SK-N-SH (cell line): ENCODE results near the gene LRRFIP2. TPM values are rescaled to one million over a fixed set of nuclear protein-coding genes. Genes with fewer than 3 reads are reported as not detected.
A peak's percentile ranks its signal among the peaks of the same experiment; 100 is the strongest.

Source experiments
- CTCF ChIA-PET: fragments of 300-600, 350-600 bp; formaldehyde crosslinking; extraction: SDS; loops from one replicate; lab custom pipeline; 2021; lab: Yijun Ruan, JAX
- POLR2A ChIA-PET: fragments of 350-600 bp; sonication (Branson Sonifier 250); formaldehyde crosslinking; extraction: SDS; loops from one replicate; lab custom pipeline; 2020; ENCODE audit warnings: antibody characterized with exemption, inconsistent platforms; lab: Yijun Ruan, JAX
- DNase-seq: peaks from one replicate; pipeline ENCODE4 v3.0.0; 2012
- H2AFZ ChIP-seq: fragments of 200-600 bp; sonication (generic); 2 replicates; pipeline ENCODE4 v1.8.1; 2016; ENCODE audit warnings: antibody characterized with exemption, mild to moderate bottlenecking, low read depth
- H3F3A ChIP-seq: fragments of 200-600 bp; sonication (generic); replicated peaks from 2 replicates; pipeline ENCODE3; 2016; ENCODE audit warnings: antibody characterized with exemption, mild to moderate bottlenecking; ENCODE audit not compliant: insufficient read depth
- H3K27ac ChIP-seq, 2 experiments: fragments of 200-500 bp in 1 of 2; fragments of 200-600 bp in 1 of 2; sonication (Bioruptor generic) in 1 of 2; sonication (generic), shearing (Covaris generic) in 1 of 2; 2 replicates each; pipeline versions ENCODE4 v1.5.1 to v1.6.1; 2014 to 2016; ENCODE audit warnings: low read depth in 2 of 2, inconsistent platforms in 1 of 2, low read length in 1 of 2, mild to moderate bottlenecking in 1 of 2, mixed read lengths in 1 of 2
- H3K27me3 ChIP-seq: fragments of 200-600 bp; sonication (generic), shearing (Covaris generic); 2 replicates; pipeline ENCODE4 v1.6.1; 2016; ENCODE audit warnings: mixed run types; ENCODE audit not compliant: insufficient read depth
- H3K36me3 ChIP-seq, 2 experiments: fragments of 200-500 bp in 1 of 2; fragments of 200-600 bp in 1 of 2; sonication (Bioruptor generic) in 1 of 2; sonication (generic) in 1 of 2; replicated peaks in 1 of 2; 2 replicates each; pipeline versions ENCODE3 to v1.5.1; 2014 to 2016; ENCODE audit warnings: low read length in 1 of 2, mild to moderate bottlenecking in 1 of 2; ENCODE audit not compliant: insufficient read depth in 2 of 2, control insufficient read depth in 1 of 2
- H3K4me1 ChIP-seq, 2 experiments: fragments of 200-500 bp in 1 of 2; fragments of 200-600 bp in 1 of 2; sonication (Bioruptor generic) in 1 of 2; sonication (generic), shearing (Covaris generic) in 1 of 2; 2 replicates each; pipeline versions ENCODE4 v1.5.1 to v1.6.1; 2014 to 2016; ENCODE audit warnings: low read depth in 1 of 2, low read length in 1 of 2, mixed run types in 1 of 2; ENCODE audit not compliant: insufficient read depth in 2 of 2, control insufficient read depth in 1 of 2
- H3K4me2 ChIP-seq: fragments of 200-600 bp; sonication (generic), shearing (Covaris generic); 2 replicates; pipeline ENCODE4 v1.6.1; 2017; ENCODE audit warnings: mixed run types
- H3K4me3 ChIP-seq, 2 experiments: fragments of 200-500 bp in 1 of 2; fragments of 200-600 bp in 1 of 2; sonication (Bioruptor generic) in 1 of 2; sonication (generic), shearing (Covaris generic) in 1 of 2; 2 replicates each; pipeline versions ENCODE4 v1.5.1 to v1.8.1; 2014 to 2016; ENCODE audit warnings: low read depth in 2 of 2, inconsistent platforms in 1 of 2, low read length in 1 of 2, mild to moderate bottlenecking in 1 of 2, mixed read lengths in 1 of 2, moderate library complexity in 1 of 2
- H3K79me2 ChIP-seq: fragments of 200-600 bp; sonication (generic); 2 replicates; pipeline ENCODE4 v1.8.1; 2017; ENCODE audit warnings: mild to moderate bottlenecking; ENCODE audit not compliant: insufficient read depth
- H3K9ac ChIP-seq: fragments of 200-600 bp; sonication (generic); 2 replicates; pipeline ENCODE4 v1.6.1; 2017; ENCODE audit warnings: mixed run types
- H3K9me2 ChIP-seq: fragments of 200-600 bp; sonication (generic); 2 replicates; pipeline ENCODE4 v1.6.1; 2017; ENCODE audit warnings: mixed run types
- H3K9me3 ChIP-seq: fragments of 200-600 bp; sonication (generic); 2 replicates; pipeline ENCODE4 v1.6.1; 2017; ENCODE audit warnings: mixed run types, mild to moderate bottlenecking, moderate library complexity
- H4K20me1 ChIP-seq: fragments of 200-600 bp; sonication (generic); 2 replicates; pipeline ENCODE4 v1.6.1; 2017; ENCODE audit warnings: mild to moderate bottlenecking, mixed run types; ENCODE audit not compliant: insufficient read depth
- CHD2 ChIP-seq: fragments of 150-350 bp; IDR thresholded peaks from 2 replicates; pipeline ENCODE4 v1.6.1; 2018; ENCODE audit warnings: low read length; ENCODE audit not compliant: partially characterized antibody
- ELF1 ChIP-seq: IDR thresholded peaks from 2 replicates; pipeline ENCODE4 v1.4.0; 2012
- EP300 ChIP-seq, 2 experiments: IDR thresholded peaks; 2 replicates each; pipeline versions ENCODE4 v1.4.0 to v1.6.1; 2012; ENCODE audit warnings: borderline replicate concordance in 1 of 2, low read depth in 1 of 2, low read length in 1 of 2
- EZH2phosphoT487 ChIP-seq: fragments of 200-600 bp; sonication (generic); IDR thresholded peaks from 2 replicates; pipeline ENCODE4 v1.6.1; 2017; ENCODE audit warnings: low read depth, mixed run types, mild to moderate bottlenecking, antibody characterized with exemption, moderate library complexity, borderline replicate concordance
- FOSL2 ChIP-seq: IDR thresholded peaks from 2 replicates; pipeline ENCODE4 v1.4.0; 2012; ENCODE audit warnings: low read depth, mild to moderate bottlenecking, moderate library complexity, borderline replicate concordance
- FOXJ3 ChIP-seq: sonication (generic); formaldehyde crosslinking; IDR thresholded peaks from 2 replicates; pipeline ENCODE4 v1.5.1; 2020; ENCODE audit warnings: mild to moderate bottlenecking, missing genetic modification reagents
- FOXM1 ChIP-seq: IDR thresholded peaks from 2 replicates; pipeline ENCODE4 v1.4.0; 2012; ENCODE audit warnings: low read depth, mild to moderate bottlenecking
- GABPA ChIP-seq: IDR thresholded peaks from 2 replicates; pipeline ENCODE4 v1.4.0; 2012; ENCODE audit warnings: low read depth, mild to moderate bottlenecking
- GATA2 ChIP-seq: sonication (generic); formaldehyde crosslinking; IDR thresholded peaks from 2 replicates; pipeline ENCODE4 v1.5.0; 2020; ENCODE audit warnings: mild to moderate bottlenecking, missing genetic modification reagents
- NFIC ChIP-seq: IDR thresholded peaks from 2 replicates; pipeline ENCODE4 v1.4.0; 2012; ENCODE audit warnings: borderline replicate concordance
- NRF1 ChIP-seq: IDR thresholded peaks from 2 replicates; pipeline ENCODE4 v1.6.1; 2012; ENCODE audit warnings: low read depth, mild to moderate bottlenecking, low read length
- RAD21 ChIP-seq: IDR thresholded peaks from 2 replicates; pipeline ENCODE4 v1.6.1; 2012; ENCODE audit warnings: mild to moderate bottlenecking, low read length
- RCOR1 ChIP-seq: fragments of 150-350 bp; IDR thresholded peaks from 2 replicates; pipeline ENCODE4 v1.6.1; 2017; ENCODE audit warnings: antibody characterized with exemption, low read length
- RFX5 ChIP-seq: IDR thresholded peaks from 2 replicates; pipeline ENCODE4 v1.6.1; 2012; ENCODE audit warnings: mild to moderate bottlenecking, improper control_type of control experiment, low read length
- RXRA ChIP-seq: IDR thresholded peaks from 2 replicates; pipeline ENCODE4 v1.4.0; 2012; ENCODE audit warnings: low read depth, mild to moderate bottlenecking, borderline replicate concordance
- SIN3A ChIP-seq: IDR thresholded peaks from 2 replicates; pipeline ENCODE4 v1.6.1; 2012; ENCODE audit warnings: low read depth, mild to moderate bottlenecking, low read length, moderate library complexity, borderline replicate concordance
- TCF12 ChIP-seq: IDR thresholded peaks from 2 replicates; pipeline ENCODE4 v1.4.0; 2012
- WGBS: methylation state at CpG from one replicate; pipeline ENCODE4 v1.1.6; 2017; ENCODE audit warnings: low lambda C conversion rate; 5-methylcytosine and 5-hydroxymethylcytosine counted together
- polyA plus RNA-seq, 3 experiments: library from polyadenylated mRNA; depleted of rRNA; stranded (reverse); fragments of >200 nt; gene quantifications; 2 replicates each; pipeline ENCODE4 v1.2.3, GENCODE V29; 2012
- TF ChIP-seq, protein P1 (sequence below): IDR thresholded peaks from 2 replicates; pipeline ENCODE4 v1.4.0; 2012; ENCODE audit warnings: low read depth, borderline replicate concordance
- TF ChIP-seq, protein P2 (sequence below): fragments of 150-350 bp; IDR thresholded peaks from 2 replicates; pipeline ENCODE4 v1.6.1; 2017; ENCODE audit warnings: antibody characterized with exemption, low read length, low read depth, borderline replicate concordance

The LRRFIP2 gene
- polyA plus RNA-seq, 1 of the 3 experiments (the other 2 are of a cell fraction), result 27.2 TPM

DNA sequence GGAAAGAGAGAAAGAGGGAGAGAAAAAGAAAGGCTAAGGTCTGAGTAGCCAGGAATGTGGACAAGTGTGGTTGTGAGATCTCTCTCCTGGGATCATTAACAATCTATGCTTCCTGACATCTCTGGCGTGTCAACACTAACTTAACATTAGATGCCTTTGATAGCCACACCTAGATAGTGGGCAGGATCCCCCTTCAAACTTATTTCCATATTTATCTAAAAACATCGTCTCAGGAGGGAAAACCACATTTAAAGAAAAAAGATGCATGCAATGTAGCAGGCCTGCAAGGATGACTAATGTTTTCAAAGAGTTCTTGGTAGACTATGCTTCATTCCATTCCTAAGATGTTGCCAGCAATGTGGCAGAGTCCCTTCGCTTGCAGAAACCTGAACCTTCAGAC lies 100.2 kb downstream of the LRRFIP2 start (continued):
- TF ChIP-seq RXRA (no peak), EZH2phosphoT487 (no peak), TCF12 (peak; percentile 77), RAD21 (no peak), RFX5 (no peak), SIN3A (no peak)
- TF ChIP-seq, protein P1, sequence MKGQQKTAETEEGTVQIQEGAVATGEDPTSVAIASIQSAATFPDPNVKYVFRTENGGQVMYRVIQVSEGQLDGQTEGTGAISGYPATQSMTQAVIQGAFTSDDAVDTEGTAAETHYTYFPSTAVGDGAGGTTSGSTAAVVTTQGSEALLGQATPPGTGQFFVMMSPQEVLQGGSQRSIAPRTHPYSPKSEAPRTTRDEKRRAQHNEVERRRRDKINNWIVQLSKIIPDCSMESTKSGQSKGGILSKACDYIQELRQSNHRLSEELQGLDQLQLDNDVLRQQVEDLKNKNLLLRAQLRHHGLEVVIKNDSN, result no peak
- TF ChIP-seq, all 33 proteins: peak for 8

DNA sequence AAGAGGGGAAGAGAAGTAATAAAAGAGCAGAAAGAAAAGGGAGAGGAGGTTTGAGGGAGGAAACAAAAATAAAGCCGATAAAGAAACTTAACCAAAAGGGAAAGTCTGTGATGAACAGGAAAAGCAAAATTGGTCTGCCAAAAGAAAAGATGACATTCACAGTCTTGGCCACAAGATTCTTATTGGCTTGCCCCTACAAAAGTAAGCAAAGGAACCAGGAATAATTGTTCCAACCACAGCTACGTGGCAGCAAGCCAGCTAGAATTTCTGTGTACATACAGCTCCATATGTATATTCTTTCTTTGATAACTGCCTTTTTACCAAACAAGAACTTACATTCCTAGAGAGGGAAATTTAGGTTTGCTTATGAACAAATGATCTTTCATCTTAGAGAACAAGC lies 101.5 kb downstream of the LRRFIP2 start:
- Histone ChIP-seq H3K4me1 (peaks cover 0 to 27% of the 10 kb centered on the region in 2 experiments; a peak in 3 of 4 replicates), H4K20me1 (no peaks in the 10 kb centered on the region), H3K9ac (peak overlapping the region; percentile 22; the same call in 1 of the 2 replicates), H3K4me3 (peak overlapping the region in 1 of 2 experiments; percentile 36; a peak in 1 of 4 replicates), H3K36me3 (peaks cover 20 to 40% of the 10 kb centered on the region in 2 experiments), H3K27ac (peak overlapping the region; percentile 77; a peak in 3 of 4 replicates), H3F3A (peaks cover 35% of the 10 kb centered on the region), H3K27me3 (no peaks in the 10 kb centered on the region)
- ChIA-PET POLR2A (no interaction called here), CTCF (no interaction called here)
- TF ChIP-seq TCF12, result peak; percentile 33
- peak; percentile 77 for TF ChIP-seq NFIC
- peak in 1 of 2 experiments; percentile 20; a peak in 1 of 4 replicates for TF ChIP-seq EP300 (IDR thresholded peaks at IDR 0.05; ENCODE audit: borderline replicate concordance in 1 of 2, low read depth in 1 of 2, low read length in 1 of 2)
- no peak for TF ChIP-seq FOXM1
- no peak for TF ChIP-seq GABPA
- TF ChIP-seq NRF1, result no peak
- TF ChIP-seq, all 33 proteins: peak for 3
- Histone ChIP-seq H3K9me2 (no peaks in the 10 kb centered on the region; the same call in 1 of the 2 replicates), H2AFZ (no peak overlapping the region), H3K9me3 (no peaks in the 10 kb centered on the region), H3K79me2 (peaks cover 14% of the 10 kb centered on the region), H3K4me2 (peak overlapping the region; percentile 60; the same call in 1 of the 2 replicates)
- DNase-seq, result no peak
- WGBS, result 46% methylated on average over 2 of the region's 2 CpGs

DNA sequence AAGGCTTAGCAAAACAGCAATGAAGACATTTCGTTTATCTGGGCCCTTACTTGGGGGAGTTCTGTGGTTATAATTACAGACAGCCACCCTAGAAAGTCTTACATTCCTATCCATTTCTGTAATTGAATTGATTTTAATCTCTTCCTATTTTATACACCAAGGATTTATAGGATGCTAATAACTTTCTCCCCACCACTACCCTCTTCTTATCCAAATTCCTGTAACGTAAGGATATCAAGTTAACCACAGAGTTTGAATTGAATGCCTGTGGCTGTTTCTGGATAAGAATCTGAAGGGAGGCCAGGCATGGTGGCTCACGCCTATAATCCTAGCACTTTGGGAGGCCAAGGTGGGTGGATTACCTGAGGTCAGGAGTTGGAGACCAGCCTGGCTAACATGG lies 102.5 kb downstream of the LRRFIP2 start:
- DNase-seq, result no peak
- no peak overlapping the region for H3K9ac ChIP-seq
- H3K4me3 ChIP-seq, result no peak overlapping the region
- H3K27me3 ChIP-seq, result no peaks in the 10 kb centered on the region
- H4K20me1 ChIP-seq, result no peaks in the 10 kb centered on the region
- H2AFZ ChIP-seq, result no peak overlapping the region
- peaks cover 12% of the 10 kb centered on the region for H3K79me2 ChIP-seq
- POLR2A ChIA-PET, result no interaction called here
- peaks cover 0 to 27% of the 10 kb centered on the region in 2 experiments; a peak in 3 of 4 replicates for H3K4me1 ChIP-seq
- H3K36me3 ChIP-seq, result peaks cover 14 to 37% of the 10 kb centered on the region in 2 experiments
- CTCF ChIA-PET, result no interaction called here
- WGBS, result 88% methylated on average over 3 of the region's 3 CpGs
- no peak overlapping the region for H3K4me2 ChIP-seq
- H3K27ac ChIP-seq, result peak overlapping the region in 1 of 2 experiments; percentile 77; a peak in 2 of 4 replicates
- H3K9me3 ChIP-seq, result no peaks in the 10 kb centered on the region
- no peak for TF ChIP-seq GATA2
- TF ChIP-seq, protein P2, sequence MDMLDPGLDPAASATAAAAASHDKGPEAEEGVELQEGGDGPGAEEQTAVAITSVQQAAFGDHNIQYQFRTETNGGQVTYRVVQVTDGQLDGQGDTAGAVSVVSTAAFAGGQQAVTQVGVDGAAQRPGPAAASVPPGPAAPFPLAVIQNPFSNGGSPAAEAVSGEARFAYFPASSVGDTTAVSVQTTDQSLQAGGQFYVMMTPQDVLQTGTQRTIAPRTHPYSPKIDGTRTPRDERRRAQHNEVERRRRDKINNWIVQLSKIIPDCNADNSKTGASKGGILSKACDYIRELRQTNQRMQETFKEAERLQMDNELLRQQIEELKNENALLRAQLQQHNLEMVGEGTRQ, result no peak
- TF ChIP-seq CHD2, result no peak
- no peak for TF ChIP-seq RCOR1
- no peak for TF ChIP-seq FOXJ3
- TF ChIP-seq ELF1, result no peak
- TF ChIP-seq FOSL2, result no peak
- no peak for TF ChIP-seq RFX5
- no peak for TF ChIP-seq EZH2phosphoT487
- H3F3A ChIP-seq, result peaks cover 35% of the 10 kb centered on the region
- H3K9me2 ChIP-seq, result no peaks in the 10 kb centered on the region; the same call in 1 of the 2 replicates
